Sigmoid colon (tissue), 7 donors: Measurements from ENCODE around the gene SLC25A15. TPM values are rescaled to one million over a fixed set of nuclear protein-coding genes. Genes with fewer than 3 reads are reported as not detected.

Source experiments
- DNase-seq: peaks from one replicate; pipeline ENCODE4 v3.0.0-alpha.2; 2019
- H3K27ac ChIP-seq, 4 donors: fragments of 200-600 bp; sonication (generic); one replicate each; pipeline ENCODE4 v1.5.1; 2016 to 2019; ENCODE audit warnings: mild to moderate bottlenecking in 1 of 4
- H3K27me3 ChIP-seq, 3 donors: fragments of 200-600 bp; sonication (generic); one replicate each; pipeline ENCODE4 v1.5.1; 2019; ENCODE audit warnings: mild to moderate bottlenecking in 1 of 3
- H3K36me3 ChIP-seq, 4 donors: fragments of 200-600 bp; sonication (generic); one replicate each; pipeline ENCODE4 v1.5.1; 2016 to 2019
- H3K4me1 ChIP-seq, 4 donors: fragments of 200-600 bp; sonication (generic); one replicate each; pipeline ENCODE4 v1.5.1; 2017 to 2019
- H3K4me3 ChIP-seq, 4 donors: fragments of 200-600 bp; sonication (generic); one replicate each; pipeline ENCODE4 v1.5.1; 2017 to 2019; ENCODE audit warnings: mild to moderate bottlenecking in 2 of 4, moderate library complexity in 1 of 4
- H3K9me3 ChIP-seq, 4 donors: fragments of 200-600 bp in 3 of 4; sonication (generic) in 3 of 4; one replicate each; pipeline versions ENCODE4 v1.5.1 to v1.6.1; 2013 to 2019
- CTCF ChIP-seq, 4 experiments: fragments of 450-650 bp in 3 of 4; fragments of 200-600 bp in 1 of 4; IDR thresholded peaks; one replicate each; pipeline ENCODE4 v1.5.1; 2016 to 2019; ENCODE audit warnings: antibody characterized with exemption in 4 of 4, mild to moderate bottlenecking in 3 of 4, moderate library complexity in 2 of 4
- EP300 ChIP-seq, 4 donors: sonication (generic); formaldehyde crosslinking; IDR thresholded peaks; one replicate each; pipeline ENCODE4 v1.6.1; 2017; ENCODE audit warnings: antibody characterized with exemption in 4 of 4
- POLR2A ChIP-seq, 2 donors: fragments of 450-650 bp; IDR thresholded peaks; one replicate each; pipeline ENCODE4 v1.6.1; 2016; ENCODE audit warnings: antibody characterized with exemption in 2 of 2, mild to moderate bottlenecking in 2 of 2, moderate library complexity in 2 of 2
- POLR2AphosphoS5 ChIP-seq, 4 donors: sonication (generic); formaldehyde crosslinking; IDR thresholded peaks; one replicate each; pipeline ENCODE4 v1.6.1; 2017; ENCODE audit warnings: antibody characterized with exemption in 4 of 4
- whole genome bisulfite sequencing, 2 donors: extraction: QIAGEN DNeasy Blood & Tissue Kit; methylation state at CpG; one replicate each; pipeline ENCODE4 v1.1.7; 2013; 5-methylcytosine and 5-hydroxymethylcytosine counted together
- intact Hi-C: fragments of 100-400 bp; cut with DNase I; formaldehyde crosslinking; loops from one replicate; pipeline ENCODE4 v1.15.1; 2023
- polyA plus RNA-seq, 3 donors: library from polyadenylated mRNA; stranded (reverse); fragments of 200-250 nt; gene quantifications; one replicate each; pipeline ENCODE4 v1.2.3, GENCODE V29; 2013
- total RNA-seq, 4 donors: library from RNA; depleted of rRNA; stranded (reverse); fragments of >200 nt; gene quantifications; one replicate each; pipeline ENCODE4 v1.1.0, GENCODE V29; 2016
- donor health status: healthy with polysubstance abuse.
- donor health status: Bipolar disorder and iron deficiency.
- donor health status: healthy.

The SLC25A15 gene
- total and polyA plus RNA-seq, 7 donors, result 0.55 to 6.5 (median 3.6) TPM

GRCh38 chr13:40769970-40770369, 19.4 kb upstream of the SLC25A15 start:
- no peaks in the 10 kb centered on the region for H3K9me3 ChIP-seq
- H3K27me3 ChIP-seq, result no peaks in the 10 kb centered on the region
- 68 to 84% methylated on average over 6 of the region's 6 CpGs for WGBS, 2 donors
- H3K4me3 ChIP-seq, result peak overlapping the region; percentile 68 to 83 (median 71)
- H3K36me3 ChIP-seq, result peaks cover 0 to 17% (median 3%) of the 10 kb centered on the region in 4 donors
- TF ChIP-seq POLR2AphosphoS5 (IDR thresholded peaks at IDR 0.05) (no peak), POLR2A (IDR thresholded peaks at IDR 0.05) (no peak), CTCF (IDR thresholded peaks at IDR 0.05) (no peak), EP300 (IDR thresholded peaks at IDR 0.05) (no peak)
- intact Hi-C loops, result loop anchor here (2.0 to 5.0 kb wide), 3 partner anchors 19 to 292 kb away; partner anchors contain the start of genes SLC25A15 and WBP4
- peaks cover 0 to 13% (median 9%) of the 10 kb centered on the region in 4 donors for H3K4me1 ChIP-seq
- no peak for DNase-seq
- H3K27ac ChIP-seq, result peak overlapping the region; percentile 85 to 89 (median 86)

GRCh38 chr13:40770609-40770933, 18.8 kb upstream of the SLC25A15 start:
- peak overlapping the region; percentile 85 to 89 (median 86) for H3K27ac ChIP-seq
- H3K4me1 ChIP-seq, result peaks cover 0 to 13% (median 9%) of the 10 kb centered on the region in 4 donors
- no peaks in the 10 kb centered on the region for H3K27me3 ChIP-seq
- 0 to 1% methylated on average over 9 of the region's 9 CpGs for WGBS, 2 donors
- TF ChIP-seq CTCF (IDR thresholded peaks at IDR 0.05) (no peak), EP300 (IDR thresholded peaks at IDR 0.05) (no peak), POLR2A (IDR thresholded peaks at IDR 0.05) (no peak), POLR2AphosphoS5 (IDR thresholded peaks at IDR 0.05) (no peak)
- H3K9me3 ChIP-seq, result no peaks in the 10 kb centered on the region
- no peak for DNase-seq
- intact Hi-C loops, result loop anchor here (2.0 to 5.0 kb wide), 3 partner anchors 18 to 292 kb away; partner anchors contain the start of genes SLC25A15 and WBP4
- peaks cover 0 to 11% (median 3%) of the 10 kb centered on the region in 4 donors for H3K36me3 ChIP-seq
- peak overlapping the region; percentile 68 to 83 (median 71) for H3K4me3 ChIP-seq

GRCh38 chr13:40770934-40771618, 18.3 kb upstream of the SLC25A15 start, which contains the start of gene MRPS31:
MRPS31 (minus strand) TSS chr13:40771190; CDS start chr13:40771136, 54 bp downstream.
- intact Hi-C loops, result loop anchor here (2.0 to 5.0 kb wide), 3 partner anchors 18 to 291 kb away; partner anchors contain the start of genes SLC25A15 and WBP4
- Histone ChIP-seq H3K27me3 (no peaks in the 10 kb centered on the region), H3K9me3 (no peaks in the 10 kb centered on the region), H3K36me3 (peaks cover 0 to 7% (median 1%) of the 10 kb centered on the region in 4 donors), H3K27ac (peak within 1 kb of the TSS; percentile 85 to 89 (median 86)), H3K4me1 (peaks cover 0 to 13% (median 9%) of the 10 kb centered on the region in 4 donors), H3K4me3 (peak within 1 kb of the TSS; percentile 68 to 83 (median 71))
- 0% methylated on average over 52 of the region's 52 CpGs for WGBS, 2 donors
- peak; percentile 97 for DNase-seq
- TF ChIP-seq CTCF (IDR thresholded peaks at IDR 0.05) (no peak), POLR2AphosphoS5 (IDR thresholded peaks at IDR 0.05) (peak; percentile 71 to 90 (median 88)), POLR2A (IDR thresholded peaks at IDR 0.05) (peak in 1 of 2 donors; percentile 56), EP300 (IDR thresholded peaks at IDR 0.05) (peak in 1 of 4 donors; percentile 4)

- no peaks in the 10 kb centered on the region for H3K27me3 ChIP-seq
- H3K9me3 ChIP-seq, result no peaks in the 10 kb centered on the region
- H3K4me1 ChIP-seq, result peaks cover 0 to 19% (median 11%) of the 10 kb centered on the region in 4 donors
- intact Hi-C loops, result loop anchor here (5.0 kb wide), 2 partner anchors 149 to 289 kb away; partner anchors contain the start of gene WBP4
- H3K36me3 ChIP-seq, result no peaks in the 10 kb centered on the region
- H3K27ac ChIP-seq, result no peak overlapping the region
- no peak overlapping the region for H3K4me3 ChIP-seq
- WGBS, 2 donors, result 80 to 91% methylated on average over 6 of the region's 6 CpGs
- no peak for TF ChIP-seq POLR2AphosphoS5 (IDR thresholded peaks at IDR 0.05)
- TF ChIP-seq CTCF (IDR thresholded peaks at IDR 0.05), result no peak
- TF ChIP-seq EP300 (IDR thresholded peaks at IDR 0.05), result no peak
- TF ChIP-seq POLR2A (IDR thresholded peaks at IDR 0.05), result no peak
- no peak for DNase-seq
Observed at GRCh38 chr13:40772765-40773473, 16.5 kb upstream of the SLC25A15 start.
